ENCODE measurements around the gene SEMA3D.

The SEMA3D gene

GRCh38 chr7:85186521-85187241 lies at the start of gene SEMA3D:
Gene SEMA3D (minus strand): TSS chr7:85187056. CDS start chr7:85121891, 65,165 bp downstream.
- peak; percentile 82 for DNase-seq (ENCODE audit: low spot score)

- no peak for DNase-seq (ENCODE audit: low spot score)
Measured at GRCh38 chr7:85234730-85235129, 47.9 kb upstream of the SEMA3D start.

GRCh38 chr7:85232068-85232467 lies 45.2 kb upstream of the SEMA3D start:
- no peak for DNase-seq (ENCODE audit: low spot score)

GRCh38 chr7:85230623-85231022 lies 43.8 kb upstream of the SEMA3D start:
- no peak for DNase-seq (ENCODE audit: low spot score)

- no peak for DNase-seq (ENCODE audit: low spot score)
Measured at GRCh38 chr7:85229544-85229943, 42.7 kb upstream of the SEMA3D start.

- no peak for DNase-seq (ENCODE audit: low spot score)
Measured at GRCh38 chr7:85226361-85227085, 39.7 kb upstream of the SEMA3D start.

GRCh38 chr7:85224171-85224570 lies 37.3 kb upstream of the SEMA3D start:
- no peak for DNase-seq (ENCODE audit: low spot score)

GRCh38 chr7:85222522-85222921 lies 35.7 kb upstream of the SEMA3D start:
- DNase-seq (ENCODE audit: low spot score) = no peak

GRCh38 chr7:85221796-85222195 lies 34.9 kb upstream of the SEMA3D start:
- no peak for DNase-seq (ENCODE audit: low spot score)

GRCh38 chr7:85220651-85221050 lies 33.8 kb upstream of the SEMA3D start:
- no peak for DNase-seq (ENCODE audit: low spot score)

GRCh38 chr7:85220023-85220422 lies 33.2 kb upstream of the SEMA3D start:
- DNase-seq (ENCODE audit: low spot score) = no peak

GRCh38 chr7:85217085-85217484 lies 30.2 kb upstream of the SEMA3D start:
- no peak for DNase-seq (ENCODE audit: low spot score)

- DNase-seq (ENCODE audit: low spot score) = no peak
Measured at GRCh38 chr7:85215098-85215497, 28.2 kb upstream of the SEMA3D start.

GRCh38 chr7:85213500-85213899 lies 26.6 kb upstream of the SEMA3D start:
- DNase-seq (ENCODE audit: low spot score) = no peak

- no peak for DNase-seq (ENCODE audit: low spot score)
Measured at GRCh38 chr7:85205754-85206153, 18.9 kb upstream of the SEMA3D start.

GRCh38 chr7:85204496-85204895 lies 17.6 kb upstream of the SEMA3D start:
- DNase-seq (ENCODE audit: low spot score) = no peak

GRCh38 chr7:85204061-85204460 lies 17.2 kb upstream of the SEMA3D start:
- no peak for DNase-seq (ENCODE audit: low spot score)

- no peak for DNase-seq (ENCODE audit: low spot score)
Measured at GRCh38 chr7:85201209-85201608, 14.4 kb upstream of the SEMA3D start.

- DNase-seq (ENCODE audit: low spot score) = no peak
Measured at GRCh38 chr7:85196696-85197095, 9.8 kb upstream of the SEMA3D start.

- peak; percentile 25 for DNase-seq (ENCODE audit: low spot score)
Measured at GRCh38 chr7:85191383-85191782, 4.5 kb upstream of the SEMA3D start.

- peak; percentile 55 for DNase-seq (ENCODE audit: low spot score)
Measured at GRCh38 chr7:85186083-85186520, 754 bp downstream of the SEMA3D start.

- DNase-seq (ENCODE audit: low spot score) = peak; percentile 49
Measured at GRCh38 chr7:85185424-85186082, 1.3 kb downstream of the SEMA3D start.

Measured in kidney tubule cell (primary cell).